SW480 (cell line): ENCODE results near the gene CDC14A.

Experiments used
- DNase-seq: peaks from one replicate; pipeline ENCODE4 v3.0.0-alpha.2; 2016; ENCODE audit warnings: low spot score

Gene CDC14A

DNA sequence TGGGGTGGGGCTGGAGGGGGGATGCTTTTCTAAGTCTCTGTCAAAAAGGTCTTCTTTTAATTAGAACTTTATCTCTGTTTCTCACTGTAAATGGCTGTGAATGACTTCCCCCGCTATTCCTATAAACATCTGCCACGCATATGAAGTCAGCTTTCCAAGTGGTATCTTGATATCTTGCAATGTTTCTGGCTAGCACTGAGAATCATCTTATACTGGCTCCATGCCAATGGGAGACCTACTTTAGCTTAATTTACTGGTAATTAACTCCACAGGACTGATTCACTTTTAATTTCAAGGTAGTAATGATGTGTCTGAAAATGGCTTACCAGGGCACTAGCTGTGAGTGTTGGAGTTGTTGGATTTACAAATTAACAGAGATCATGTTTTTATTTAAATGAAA, 190.0 kb downstream of the CDC14A start:
- DNase-seq, result no peak

- DNase-seq, result peak; percentile 33
Observed at GRCh38 chr1:100543640-100544039, 191.3 kb downstream of the CDC14A start.

DNA sequence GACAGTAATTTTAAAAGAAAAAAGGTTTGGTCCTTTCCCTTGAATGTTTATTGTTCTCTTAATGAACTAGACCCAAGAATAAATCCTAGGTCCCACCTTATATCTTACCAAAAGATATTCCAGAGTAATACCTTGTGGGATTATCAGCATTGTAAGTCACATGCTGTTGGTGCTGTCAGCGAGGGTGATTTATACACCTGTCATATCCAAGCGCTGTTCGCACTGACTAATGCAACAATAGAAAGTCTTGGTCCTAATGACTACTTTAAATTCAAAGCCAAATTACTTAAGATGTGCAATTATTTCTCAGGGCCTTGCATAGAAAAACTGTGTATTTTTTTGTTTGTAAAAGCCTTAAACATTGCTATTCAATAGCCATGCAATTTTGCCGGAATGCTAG, 192.5 kb downstream of the CDC14A start:
- no peak for DNase-seq

- no peak for DNase-seq
Observed at GRCh38 chr1:100545855-100546254, 193.5 kb downstream of the CDC14A start.

GRCh38 chr1:100552031-100552430, 199.7 kb downstream of the CDC14A start:
- no peak for DNase-seq

- DNase-seq, result no peak
Observed at GRCh38 chr1:100552922-100553321, 200.6 kb downstream of the CDC14A start.

GRCh38 chr1:100556181-100556580, 203.9 kb downstream of the CDC14A start:
- no peak for DNase-seq

DNA sequence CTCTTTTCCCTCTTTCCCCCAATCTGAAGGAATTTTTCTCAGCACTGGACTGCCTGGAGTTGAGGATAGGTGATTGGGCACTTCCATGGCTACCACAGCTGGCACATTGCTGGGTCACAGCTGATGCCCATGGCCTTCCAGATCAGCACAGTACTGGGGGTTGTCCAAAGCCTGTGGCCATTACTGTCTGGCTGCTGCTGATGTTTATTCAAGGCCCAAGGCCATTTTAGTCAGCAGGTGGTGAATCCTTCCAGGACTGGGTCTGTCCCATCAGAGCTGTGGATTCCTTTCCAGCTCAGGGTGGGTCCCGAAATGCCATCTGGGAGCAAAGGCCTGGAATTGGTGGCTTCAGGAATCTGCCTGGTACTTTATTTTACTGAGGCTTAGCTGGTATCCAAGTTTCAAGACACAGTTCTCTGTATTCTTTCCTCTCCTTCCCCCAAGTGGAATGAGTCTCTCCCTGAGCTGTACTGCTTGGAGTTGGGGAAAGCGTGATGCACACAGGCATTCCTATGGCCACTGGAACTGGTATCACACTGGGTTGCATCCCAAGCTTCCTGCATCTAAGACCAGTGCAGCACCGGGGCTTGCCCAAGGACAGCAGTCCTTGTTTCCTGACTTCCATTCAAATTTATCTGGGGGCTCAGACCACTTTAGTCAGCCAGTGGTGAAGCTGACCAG, 204.8 kb downstream of the CDC14A start:
- DNase-seq, result no peak

GRCh38 chr1:100557606-100557953, 205.3 kb downstream of the CDC14A start:
- DNase-seq, result no peak

- no peak for DNase-seq
Observed at GRCh38 chr1:100565533-100565932, 213.2 kb downstream of the CDC14A start.

DNA sequence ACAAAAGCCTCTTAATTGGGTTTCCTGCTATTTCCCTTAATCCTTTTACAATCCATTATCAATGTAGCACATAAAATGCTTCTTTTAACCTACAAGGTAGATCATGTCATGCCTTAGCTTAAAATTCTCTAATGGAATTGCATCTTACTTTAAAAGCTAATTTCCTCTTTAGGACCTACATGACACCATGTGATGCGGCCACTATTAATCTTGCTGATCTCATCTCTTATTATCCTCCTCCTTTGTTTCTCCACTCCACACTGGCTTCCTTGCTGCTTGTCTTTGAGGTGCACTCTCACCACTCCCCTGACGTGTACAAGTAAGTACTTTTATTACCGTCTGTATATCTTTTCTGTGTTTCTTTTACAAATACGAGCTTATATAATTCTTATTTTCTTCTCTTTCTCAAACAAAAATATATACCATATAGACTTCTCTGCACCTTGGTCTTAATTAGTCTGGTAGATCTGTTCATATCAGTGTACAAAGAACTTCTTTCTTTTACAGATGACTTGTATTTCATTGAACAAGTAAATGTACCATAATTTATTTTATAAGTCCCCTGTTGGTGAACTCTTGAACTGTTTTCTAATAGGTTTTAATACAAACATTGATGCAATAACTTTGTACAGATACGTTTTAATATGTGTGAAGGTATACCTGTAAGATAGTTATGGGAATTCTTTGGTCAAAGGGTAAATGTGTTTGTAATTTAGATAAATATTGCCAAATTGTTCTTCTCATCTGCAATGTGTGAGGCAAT, 213.8 kb downstream of the CDC14A start:
- DNase-seq, result no peak

- no peak for DNase-seq
Observed at GRCh38 chr1:100567062-100567461, 214.8 kb downstream of the CDC14A start.
